NB4 (cell line): ENCODE data around the gene CTDP1.

Experiments
- DNase-seq: peaks from one replicate; pipeline ENCODE4 v3.0.0; 2010; ENCODE audit warnings: low read depth
- H3K4me3 ChIP-seq: one replicate; pipeline ENCODE4 v1.5.1; 2011; ENCODE audit warnings: mild to moderate bottlenecking, low read depth, low read length, moderate library complexity
- CTCF ChIP-seq: IDR thresholded peaks from one replicate; pipeline ENCODE4 v1.5.1; 2012; ENCODE audit warnings: low read depth, low read length
- MAX ChIP-seq: IDR thresholded peaks from 2 replicates; pipeline ENCODE4 v1.6.1; 2011; ENCODE audit warnings: low read depth, low read length
- MYC ChIP-seq: IDR thresholded peaks from 2 replicates; pipeline ENCODE4 v1.6.1; 2011; ENCODE audit warnings: low read depth, low read length
- POLR2A ChIP-seq: IDR thresholded peaks from 2 replicates; pipeline ENCODE4 v1.6.1; 2011; ENCODE audit warnings: mild to moderate bottlenecking; ENCODE audit not compliant: insufficient read length; ENCODE audit errors: extremely low read depth

The CTDP1 gene

GRCh38 chr18:79800371-79801180 is 121.0 kb downstream of the CTDP1 start:
- no peak overlapping the region for H3K4me3 ChIP-seq
- TF ChIP-seq POLR2A (no peak), CTCF (no peak), MYC (no peak), MAX (no peak)
- DNase-seq, result no peak

DNA sequence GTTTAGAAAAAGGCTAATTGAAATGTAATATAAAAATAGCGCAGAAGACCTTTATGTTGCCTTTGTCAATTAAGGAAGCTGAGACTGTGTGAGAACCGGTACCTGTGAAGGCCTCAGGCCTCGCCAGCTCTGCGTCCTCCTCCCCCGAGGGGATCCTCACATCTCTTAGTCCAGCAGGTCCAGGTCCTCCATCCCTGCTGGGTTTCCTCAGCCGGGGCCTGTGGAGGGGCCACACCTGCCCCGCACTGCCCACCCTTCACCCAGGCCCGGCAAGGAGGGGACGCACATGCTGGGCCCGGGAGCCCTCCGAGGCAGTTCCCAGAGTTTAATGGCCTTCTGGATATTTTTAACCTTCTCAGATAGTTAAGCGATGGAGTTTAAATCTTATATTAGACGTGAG is 121.6 kb downstream of the CTDP1 start:
- no peak overlapping the region for H3K4me3 ChIP-seq
- DNase-seq, result no peak
- no peak for TF ChIP-seq MAX
- no peak for TF ChIP-seq MYC
- TF ChIP-seq CTCF, result no peak
- no peak for TF ChIP-seq POLR2A

GRCh38 chr18:79801641-79802040 is 122.0 kb downstream of the CTDP1 start:
- no peak overlapping the region for H3K4me3 ChIP-seq
- no peak for DNase-seq
- TF ChIP-seq POLR2A, result no peak
- no peak for TF ChIP-seq CTCF
- no peak for TF ChIP-seq MYC
- no peak for TF ChIP-seq MAX

GRCh38 chr18:79802298-79802697 is 122.7 kb downstream of the CTDP1 start:
- H3K4me3 ChIP-seq, result no peak overlapping the region
- TF ChIP-seq MAX, result no peak
- DNase-seq, result no peak

- no peak for DNase-seq
- TF ChIP-seq POLR2A, result no peak
These were observed 124.0 kb downstream of the CTDP1 start for GRCh38 chr18:79803611-79804051.

More at GRCh38 chr18:79803611-79804051, 124.0 kb downstream of the CTDP1 start:
- no peak overlapping the region for H3K4me3 ChIP-seq
